Breast epithelium (tissue), 4 donors: ENCODE results near the gene CIZ1. TPM values are rescaled to one million over a fixed set of nuclear protein-coding genes. Genes with fewer than 3 reads are reported as not detected.
"Not testable (repeated sequence)": the region's sequence is repeated elsewhere in the genome, so short reads cannot be mapped to it uniquely, and the experiment has no call there.

Source experiments
- DNase-seq, 2 donors: peaks; one replicate each; pipeline ENCODE4 v3.0.0-alpha.2; 2019; ENCODE audit warnings: low spot score in 2 of 2
- H3K27ac ChIP-seq, 2 donors: fragments of 200-600 bp; sonication (generic) in 1 of 2; one replicate each; pipeline ENCODE4 v1.5.1; 2016 to 2019; ENCODE audit warnings: mild to moderate bottlenecking in 1 of 2
- H3K27me3 ChIP-seq, 2 donors: fragments of 200-600 bp; sonication (generic) in 1 of 2; one replicate each; pipeline versions ENCODE4 v1.5.1 to v1.6.0; 2017 to 2019; ENCODE audit warnings: control low read depth in 1 of 2, mild to moderate bottlenecking in 1 of 2
- H3K36me3 ChIP-seq: fragments of 200-600 bp; one replicate; pipeline ENCODE4 v1.5.1; 2019
- H3K4me1 ChIP-seq, 2 donors: fragments of 200-600 bp; sonication (generic); one replicate each; pipeline ENCODE4 v1.5.1; 2016 to 2019; ENCODE audit warnings: control low read depth in 1 of 2
- H3K4me3 ChIP-seq, 3 donors: fragments of 200-600 bp; sonication (generic); 1 replicate in 2 of 3; 2 replicates in 1 of 3; pipeline ENCODE4 v1.5.1; 2016 to 2019; ENCODE audit warnings: mild to moderate bottlenecking in 3 of 3, moderate library complexity in 2 of 3
- H3K9me3 ChIP-seq, 2 donors: fragments of 200-600 bp; sonication (generic) in 1 of 2; one replicate each; pipeline ENCODE4 v1.5.1; 2016 to 2019; ENCODE audit warnings: control low read depth in 1 of 2
- POLR2A ChIP-seq: fragments of 450-650 bp; IDR thresholded peaks from one replicate; pipeline ENCODE4 v1.6.1; 2016; ENCODE audit warnings: antibody characterized with exemption, mild to moderate bottlenecking, moderate library complexity
- POLR2AphosphoS5 ChIP-seq, 3 donors: sonication (generic); formaldehyde crosslinking; IDR thresholded peaks; one replicate each; pipeline ENCODE4 v1.6.1; 2017; ENCODE audit warnings: antibody characterized with exemption in 3 of 3
- intact Hi-C: fragments of 100-400 bp; cut with DNase I; formaldehyde crosslinking; loops from one replicate; pipeline ENCODE4 v1.15.1; 2023; ENCODE audit warnings: low total_unique reads
- total RNA-seq, 3 donors: library from RNA; depleted of rRNA; stranded (reverse); fragments of >200 nt; gene quantifications; one replicate each; pipeline ENCODE4 v1.1.0, GENCODE V29; 2016
- TF ChIP-seq, protein P1 (sequence below), 3 donors: fragments of 450-650 bp; IDR thresholded peaks; one replicate each; pipeline ENCODE4 v1.5.1; 2016 to 2017; ENCODE audit warnings: antibody characterized with exemption in 3 of 3, mild to moderate bottlenecking in 3 of 3, moderate library complexity in 3 of 3

The CIZ1 gene
- total RNA-seq, 3 donors from 2014 or later, result 54.1 to 71.8 (median 58.4) TPM

DNA sequence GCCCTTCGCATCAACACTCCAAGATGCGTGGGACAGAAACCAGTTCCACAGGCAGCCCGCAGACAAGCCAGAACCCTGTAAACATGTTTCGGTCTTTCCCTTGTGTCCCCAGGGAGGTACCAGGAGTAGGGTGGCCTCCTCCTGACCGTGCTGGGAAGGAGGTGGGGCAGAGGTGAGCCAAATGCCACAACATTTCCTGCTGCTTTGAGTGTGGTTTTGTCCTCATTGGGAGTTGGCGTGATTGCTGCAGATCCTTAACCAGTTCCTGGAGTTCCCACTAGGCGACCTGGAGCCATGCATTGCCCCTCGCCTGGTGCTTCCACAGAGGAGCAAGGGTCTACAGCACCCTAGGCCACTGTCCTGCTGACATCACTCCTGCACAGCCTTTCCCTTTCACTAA, 55.8 kb downstream of the CIZ1 start:
- H3K27ac ChIP-seq, H3K4me1 ChIP-seq, H3K27me3 ChIP-seq, H3K36me3 ChIP-seq, intact Hi-C loops, H3K4me3 ChIP-seq, H3K9me3 ChIP-seq: not testable (repeated sequence)
- DNase-seq, result peak in 1 of 2 donors; percentile 69
- TF ChIP-seq, protein P1, sequence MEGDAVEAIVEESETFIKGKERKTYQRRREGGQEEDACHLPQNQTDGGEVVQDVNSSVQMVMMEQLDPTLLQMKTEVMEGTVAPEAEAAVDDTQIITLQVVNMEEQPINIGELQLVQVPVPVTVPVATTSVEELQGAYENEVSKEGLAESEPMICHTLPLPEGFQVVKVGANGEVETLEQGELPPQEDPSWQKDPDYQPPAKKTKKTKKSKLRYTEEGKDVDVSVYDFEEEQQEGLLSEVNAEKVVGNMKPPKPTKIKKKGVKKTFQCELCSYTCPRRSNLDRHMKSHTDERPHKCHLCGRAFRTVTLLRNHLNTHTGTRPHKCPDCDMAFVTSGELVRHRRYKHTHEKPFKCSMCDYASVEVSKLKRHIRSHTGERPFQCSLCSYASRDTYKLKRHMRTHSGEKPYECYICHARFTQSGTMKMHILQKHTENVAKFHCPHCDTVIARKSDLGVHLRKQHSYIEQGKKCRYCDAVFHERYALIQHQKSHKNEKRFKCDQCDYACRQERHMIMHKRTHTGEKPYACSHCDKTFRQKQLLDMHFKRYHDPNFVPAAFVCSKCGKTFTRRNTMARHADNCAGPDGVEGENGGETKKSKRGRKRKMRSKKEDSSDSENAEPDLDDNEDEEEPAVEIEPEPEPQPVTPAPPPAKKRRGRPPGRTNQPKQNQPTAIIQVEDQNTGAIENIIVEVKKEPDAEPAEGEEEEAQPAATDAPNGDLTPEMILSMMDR (IDR thresholded peaks at IDR 0.05), result peak in 1 of 3 donors; percentile 28

DNA sequence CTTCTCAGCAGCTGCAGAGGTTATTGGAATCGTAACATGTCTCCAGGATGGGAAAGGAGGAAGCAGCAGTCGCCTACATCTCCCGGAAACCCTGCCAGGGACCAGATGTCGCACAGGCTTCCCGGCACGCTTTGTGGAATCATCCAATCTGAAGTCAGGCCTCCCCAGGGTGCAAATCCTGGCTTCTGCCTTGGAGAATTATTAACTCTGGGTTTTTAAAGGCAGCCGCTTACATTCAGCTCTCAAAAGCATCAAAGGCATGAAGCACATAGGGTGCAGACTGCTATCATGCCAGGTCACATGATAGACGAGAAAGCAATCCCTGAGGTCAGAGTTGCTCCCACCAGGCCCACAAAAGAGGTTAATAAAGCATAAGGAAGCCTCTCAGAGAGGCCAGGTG, 59.2 kb downstream of the CIZ1 start:
- H3K4me1 ChIP-seq, result not testable (repeated sequence)

DNA sequence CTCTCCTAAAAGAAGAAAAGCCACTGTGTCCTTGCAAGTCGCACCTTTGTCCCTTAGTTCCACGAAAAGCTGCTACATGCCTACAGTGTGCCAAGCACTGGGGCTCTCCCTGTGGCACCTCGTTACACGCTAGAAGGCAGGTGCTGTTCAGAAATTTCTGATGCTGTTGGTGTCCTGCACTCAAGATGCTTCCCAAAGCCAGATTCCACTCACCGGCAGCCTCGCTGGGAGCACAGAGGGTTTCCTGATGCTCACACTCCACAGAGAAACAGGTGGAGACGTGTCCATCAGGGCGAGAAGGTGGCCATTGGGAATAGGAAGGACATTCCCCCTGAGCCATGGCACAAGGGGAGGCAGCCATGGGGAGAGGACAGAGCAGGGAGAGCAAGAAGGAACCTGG, 60.0 kb downstream of the CIZ1 start:
- H3K9me3 ChIP-seq, H3K27me3 ChIP-seq, H3K4me1 ChIP-seq, H3K36me3 ChIP-seq, intact Hi-C loops, H3K4me3 ChIP-seq, DNase-seq: not testable (repeated sequence)
- peak overlapping the region in 1 of 2 donors; percentile 76 for H3K27ac ChIP-seq

More for the DNA sequence above, 59.2 kb downstream of the CIZ1 start:
- DNase-seq, H3K4me3 ChIP-seq, intact Hi-C loops, H3K27me3 ChIP-seq, H3K9me3 ChIP-seq, H3K36me3 ChIP-seq: not testable (repeated sequence)
- peak overlapping the region in 1 of 2 donors; percentile 76 for H3K27ac ChIP-seq

DNA sequence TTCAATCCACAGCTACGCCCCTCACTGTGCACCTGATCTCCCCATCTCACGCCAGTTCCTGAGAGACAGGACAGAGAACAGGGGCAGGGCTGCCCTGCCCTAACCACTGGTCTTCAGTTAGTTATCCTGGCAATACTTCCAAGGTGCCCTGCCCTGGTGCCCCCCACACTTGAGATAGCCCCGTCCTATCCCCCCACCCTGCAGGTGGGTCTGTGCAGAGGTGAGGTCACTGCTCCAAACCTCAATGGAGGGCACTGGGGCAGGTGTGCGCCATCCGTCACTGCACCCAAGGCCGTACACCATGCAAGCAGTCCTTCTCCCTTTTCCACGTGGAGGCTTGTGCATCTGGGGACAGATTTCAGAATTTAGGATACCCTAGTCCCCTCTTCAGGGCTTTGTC, 60.7 kb downstream of the CIZ1 start:
- H3K27me3 ChIP-seq, H3K36me3 ChIP-seq, H3K9me3 ChIP-seq, H3K27ac ChIP-seq, DNase-seq, H3K4me1 ChIP-seq, H3K4me3 ChIP-seq, intact Hi-C loops: not testable (repeated sequence)

DNA sequence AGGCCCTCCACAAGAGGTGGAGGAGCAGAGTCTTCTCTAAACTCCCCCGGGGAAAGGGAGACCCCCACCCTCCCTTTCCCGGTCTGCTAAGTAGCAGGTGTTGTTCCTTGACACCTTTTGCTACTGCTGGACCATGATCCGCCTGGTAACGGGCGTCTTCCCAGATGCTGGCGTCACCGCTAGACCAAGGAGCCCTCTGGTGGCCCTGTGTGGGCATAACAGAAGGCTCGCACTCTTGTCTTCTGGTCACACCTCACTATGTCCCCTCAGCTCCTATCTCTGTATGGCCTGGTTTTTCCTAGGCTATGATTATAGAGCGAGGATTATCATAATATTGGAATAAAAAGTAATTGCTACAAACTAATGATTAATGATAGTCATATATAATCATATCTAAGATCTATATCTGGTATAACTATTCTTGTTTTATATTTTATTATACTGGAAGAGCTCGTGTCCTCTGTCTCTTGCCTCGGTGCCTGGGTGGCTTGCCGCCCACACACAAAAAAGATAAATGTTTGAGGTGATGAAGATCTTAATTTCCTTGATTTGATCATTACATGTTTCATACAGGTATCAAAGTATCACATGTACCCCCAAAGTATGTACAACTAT, 61.3 kb downstream of the CIZ1 start:
- H3K27ac ChIP-seq, intact Hi-C loops, H3K27me3 ChIP-seq, H3K9me3 ChIP-seq, H3K36me3 ChIP-seq, H3K4me1 ChIP-seq: not testable (repeated sequence)
- H3K4me3 ChIP-seq, result peak overlapping the region in 1 of 3 donors; percentile 92
- peak in 1 of 2 donors; percentile 59 for DNase-seq

DNA sequence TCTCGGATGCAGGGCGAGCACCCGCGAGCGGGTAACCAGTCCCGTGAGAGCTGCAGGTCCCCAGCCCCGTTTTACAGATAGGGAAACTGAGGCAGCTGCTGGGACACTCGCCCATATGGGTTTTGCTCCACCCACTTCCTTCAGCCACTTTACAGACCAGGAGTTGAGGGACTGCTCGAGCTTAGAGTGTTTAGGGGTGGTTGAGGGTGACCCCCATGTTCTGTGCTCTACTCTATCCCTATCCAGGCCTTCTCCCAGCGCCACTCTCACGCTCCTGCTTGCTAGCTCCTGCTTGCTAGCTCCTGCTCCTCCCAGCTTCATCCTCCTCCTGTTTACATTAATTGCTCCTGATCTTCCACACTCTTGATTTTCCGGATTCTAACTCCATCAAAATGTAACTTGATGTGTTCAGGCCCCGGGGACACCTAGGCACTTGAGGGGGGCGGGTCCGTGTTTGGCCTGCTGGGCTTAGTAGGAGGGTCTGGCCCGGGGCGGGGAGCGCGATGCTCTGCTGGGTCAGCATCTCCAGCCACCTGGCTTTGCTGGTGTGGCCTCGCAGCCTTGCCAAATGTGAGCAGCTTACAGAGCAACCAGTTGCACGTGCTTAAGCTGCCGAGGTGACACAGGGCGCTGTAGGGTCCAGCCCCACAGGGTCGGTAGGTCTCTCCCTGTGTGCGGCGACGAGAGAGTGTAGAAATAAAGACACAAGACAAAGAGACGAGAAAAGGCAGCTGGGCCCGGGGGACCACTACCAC, 62.4 kb downstream of the CIZ1 start:
- Histone ChIP-seq H3K9me3 (peaks cover 0 to 3% of the 10 kb centered on the region in 2 donors), H3K27ac (peak overlapping the region; percentile 96), H3K4me3 (peak overlapping the region; percentile 73 to 99 (median 92)), H3K36me3 (no peaks in the 10 kb centered on the region), H3K27me3 (no peaks in the 10 kb centered on the region), H3K4me1 (peaks cover 4 to 16% of the 10 kb centered on the region in 2 donors)
- intact Hi-C loops, result no loop called here
- DNase-seq, result no peak
- TF ChIP-seq POLR2AphosphoS5 (IDR thresholded peaks at IDR 0.05) (no peak), POLR2A (no peak)
- TF ChIP-seq, protein P1 (IDR thresholded peaks at IDR 0.05), result no peak

DNA sequence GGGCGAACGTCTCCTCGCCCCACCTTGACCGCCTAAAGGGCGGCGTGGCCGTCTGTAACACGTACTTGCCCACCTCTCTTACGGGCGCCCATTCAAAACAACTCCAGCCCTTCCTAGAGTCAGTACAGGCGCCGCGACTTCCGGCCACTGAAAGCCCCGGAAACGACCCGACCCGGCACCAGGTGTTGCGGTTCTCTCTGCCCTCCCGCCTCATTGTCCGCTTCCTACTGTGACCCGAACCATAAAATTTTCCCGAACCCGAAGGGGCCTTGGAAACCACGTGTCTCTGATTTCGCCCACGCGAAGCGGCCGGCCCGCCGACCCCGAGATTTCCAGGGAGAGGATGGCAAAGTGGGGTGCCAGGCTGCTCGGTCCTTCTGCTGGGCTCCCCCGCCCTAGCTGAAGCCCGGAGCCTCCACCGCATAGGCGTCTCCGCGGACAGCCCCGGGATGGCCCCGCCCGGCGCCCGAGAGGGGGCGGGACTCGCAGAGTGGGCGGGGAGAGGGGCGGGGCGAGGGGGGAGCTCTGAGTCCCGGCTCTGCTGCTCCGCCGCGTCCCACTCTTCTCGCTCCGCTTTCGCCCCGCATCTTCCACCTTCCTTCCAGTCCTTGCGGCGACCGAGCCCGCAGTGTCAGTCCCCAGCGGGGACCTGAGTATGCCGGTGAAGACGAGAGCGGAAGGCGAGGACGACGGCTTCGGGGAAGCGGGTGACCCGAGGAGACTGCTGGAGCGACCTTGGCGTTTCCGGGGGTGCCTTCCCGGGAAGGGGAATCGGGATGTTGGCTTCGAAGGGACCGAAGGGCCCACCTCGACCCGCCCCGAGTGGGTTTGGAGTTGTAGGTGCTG, 63.2 kb downstream of the CIZ1 start:
- Histone ChIP-seq H3K27ac (peak overlapping the region; percentile 96), H3K4me3 (peak overlapping the region; percentile 73 to 99 (median 92)), H3K4me1 (peaks cover 4 to 16% of the 10 kb centered on the region in 2 donors), H3K36me3 (no peaks in the 10 kb centered on the region), H3K27me3 (no peaks in the 10 kb centered on the region), H3K9me3 (no peaks in the 10 kb centered on the region)
- TF ChIP-seq, protein P1 (IDR thresholded peaks at IDR 0.05), result peak in 1 of 3 donors; percentile 12
- TF ChIP-seq POLR2A (no peak), POLR2AphosphoS5 (IDR thresholded peaks at IDR 0.05) (peak; percentile 70 to 74 (median 73))
- DNase-seq, result peak; percentile 79
- intact Hi-C loops, result no loop called here
